ENCODE measurements around the gene TGFBR3L. TPM values are rescaled to one million over a fixed set of nuclear protein-coding genes. Genes with fewer than 3 reads are reported as not detected.
"Not testable (repeated sequence)": the region's sequence is repeated elsewhere in the genome, so short reads cannot be mapped to it uniquely, and the experiment has no call there.

Gene TGFBR3L
- total RNA-seq, 1 experiment from 2014 or later: not detected

DNA sequence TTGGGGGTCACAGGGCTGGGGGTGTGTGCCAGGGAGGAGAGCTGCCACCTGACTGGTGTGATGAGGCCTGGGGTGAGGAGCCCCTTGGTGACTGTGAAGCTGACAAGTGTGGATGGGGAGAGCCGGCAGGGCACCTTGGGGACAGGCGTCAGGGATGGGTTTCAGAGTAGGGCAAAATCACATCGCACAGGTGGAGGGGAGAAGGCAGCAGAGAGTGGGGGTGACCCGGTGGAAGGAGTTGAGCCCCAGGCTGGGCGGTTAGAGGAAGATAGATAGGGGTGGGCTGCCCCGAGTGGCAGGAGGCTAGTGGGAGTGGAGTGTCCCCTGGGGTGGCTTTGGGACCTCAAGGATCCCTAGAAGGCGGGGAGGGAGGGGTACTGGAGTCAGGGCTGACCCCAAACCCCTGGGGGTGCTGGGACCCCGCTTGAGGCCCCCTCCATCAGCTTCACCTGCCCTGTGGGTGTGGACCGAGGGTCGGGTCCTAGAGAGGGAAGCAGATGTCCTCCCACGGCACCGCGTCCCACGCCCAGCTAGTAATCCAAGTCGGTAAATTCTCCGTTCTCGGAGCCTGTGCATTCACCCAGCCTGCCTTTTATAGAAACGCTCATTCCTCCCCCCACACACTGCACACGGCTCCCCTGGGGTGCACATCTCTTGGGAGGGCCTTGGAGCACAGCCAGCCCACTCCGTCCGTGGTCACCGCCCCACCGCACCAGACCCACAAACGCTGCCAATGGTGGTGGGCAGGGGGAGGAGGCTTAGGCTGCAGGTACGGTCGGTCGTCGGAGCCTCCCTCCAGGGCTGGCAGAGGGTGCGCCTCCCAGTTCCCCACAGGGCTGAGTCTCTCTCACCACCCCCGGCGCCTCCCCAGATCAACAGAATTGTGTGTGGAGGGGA is 8.9 kb downstream of the TGFBR3L start:
- DNase-seq (ENCODE audit: low read depth): no peak
- in situ Hi-C loops (cut with HindIII; ENCODE audit: low pct_unique_long_range_greater_than_20kb, low sequenced_read_pairs): no loop called here

DNA sequence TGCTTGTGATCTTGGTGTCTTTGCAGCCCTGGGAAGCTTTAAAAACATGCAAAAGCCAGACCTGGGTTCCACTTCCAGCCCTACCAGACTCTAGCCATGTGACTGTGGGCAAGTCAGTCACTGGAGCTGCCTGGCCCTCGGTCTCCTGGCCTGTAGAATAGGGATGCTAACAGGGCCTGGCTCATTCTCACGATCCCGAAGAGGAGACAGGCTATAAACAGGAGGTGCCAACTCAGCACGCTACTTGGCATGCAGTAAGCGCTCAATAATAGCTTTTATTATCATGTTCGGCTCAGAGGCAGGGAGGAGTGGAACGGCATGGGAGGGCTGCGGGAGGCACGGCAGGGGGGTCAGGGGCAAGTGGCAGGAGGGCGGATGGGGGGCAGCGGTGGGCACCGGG is 9.6 kb downstream of the TGFBR3L start:
- DNase-seq (ENCODE audit: low read depth): no peak
- in situ Hi-C loops (cut with HindIII; ENCODE audit: low pct_unique_long_range_greater_than_20kb, low sequenced_read_pairs): no loop called here

DNA sequence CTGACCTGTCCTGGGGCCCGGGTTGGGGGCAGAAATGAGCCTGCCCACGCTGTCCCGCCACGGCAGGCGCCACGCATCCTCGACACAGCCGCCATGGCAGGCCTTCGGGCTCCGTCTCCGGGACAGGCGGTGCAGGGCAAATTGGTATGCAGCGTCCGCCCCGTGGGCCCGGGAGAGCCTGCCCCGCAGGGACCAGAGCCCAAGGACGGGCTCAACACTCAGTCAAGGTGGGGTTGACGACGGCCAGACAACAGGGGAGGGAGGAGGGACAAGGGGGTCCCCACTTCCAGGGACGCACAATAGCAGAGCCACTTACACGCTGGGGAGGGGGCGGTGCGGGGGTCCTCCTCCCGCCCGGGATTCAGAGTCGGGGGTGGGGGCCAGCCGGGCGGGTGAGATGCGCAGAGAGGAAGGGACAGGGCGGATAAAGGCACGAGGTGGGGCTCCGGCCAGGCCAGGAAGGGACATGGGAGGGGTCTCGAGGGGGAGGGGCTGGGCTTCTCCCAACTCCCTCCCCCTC is 10.1 kb downstream of the TGFBR3L start:
- no peak for DNase-seq (ENCODE audit: low read depth)
- in situ Hi-C loops (cut with HindIII; ENCODE audit: low pct_unique_long_range_greater_than_20kb, low sequenced_read_pairs): no loop called here

DNA sequence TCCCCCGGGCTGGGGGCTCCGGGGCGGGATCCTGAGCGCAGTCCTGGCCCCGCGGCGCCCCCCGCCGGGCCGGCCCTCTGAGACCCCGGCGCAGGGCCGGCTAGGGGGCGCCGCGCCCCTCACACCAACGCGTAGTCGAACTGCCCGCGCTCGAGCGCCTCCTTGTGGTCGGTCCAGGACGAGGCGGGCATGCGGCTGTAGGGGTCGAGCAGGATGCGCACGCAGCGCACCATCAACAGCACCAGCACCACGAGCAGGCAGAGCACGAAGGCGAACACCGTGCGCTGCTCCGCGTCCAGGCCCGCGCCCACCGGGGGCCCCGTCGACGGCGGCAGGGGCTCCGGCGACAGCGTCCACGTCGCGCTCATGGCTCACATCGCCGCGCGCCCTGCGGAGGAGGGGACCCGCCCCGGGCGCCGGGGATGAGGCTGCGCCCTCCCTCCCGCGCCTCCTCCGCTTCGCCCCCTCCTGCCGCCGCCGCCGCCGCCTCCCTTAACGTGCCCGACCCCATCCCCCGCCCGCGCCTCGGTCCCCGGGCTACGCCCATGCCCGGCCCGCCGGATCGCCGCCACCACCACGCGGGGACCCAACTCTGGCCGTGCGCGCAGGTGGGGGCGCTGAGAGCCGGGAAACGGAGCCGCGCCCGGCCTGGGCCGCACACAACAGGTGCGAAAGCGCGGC is 10.7 kb downstream of the TGFBR3L start:
- in situ Hi-C loops (cut with HindIII; ENCODE audit: low pct_unique_long_range_greater_than_20kb, low sequenced_read_pairs): no loop called here
- DNase-seq (ENCODE audit: low read depth): peak; percentile 59

DNA sequence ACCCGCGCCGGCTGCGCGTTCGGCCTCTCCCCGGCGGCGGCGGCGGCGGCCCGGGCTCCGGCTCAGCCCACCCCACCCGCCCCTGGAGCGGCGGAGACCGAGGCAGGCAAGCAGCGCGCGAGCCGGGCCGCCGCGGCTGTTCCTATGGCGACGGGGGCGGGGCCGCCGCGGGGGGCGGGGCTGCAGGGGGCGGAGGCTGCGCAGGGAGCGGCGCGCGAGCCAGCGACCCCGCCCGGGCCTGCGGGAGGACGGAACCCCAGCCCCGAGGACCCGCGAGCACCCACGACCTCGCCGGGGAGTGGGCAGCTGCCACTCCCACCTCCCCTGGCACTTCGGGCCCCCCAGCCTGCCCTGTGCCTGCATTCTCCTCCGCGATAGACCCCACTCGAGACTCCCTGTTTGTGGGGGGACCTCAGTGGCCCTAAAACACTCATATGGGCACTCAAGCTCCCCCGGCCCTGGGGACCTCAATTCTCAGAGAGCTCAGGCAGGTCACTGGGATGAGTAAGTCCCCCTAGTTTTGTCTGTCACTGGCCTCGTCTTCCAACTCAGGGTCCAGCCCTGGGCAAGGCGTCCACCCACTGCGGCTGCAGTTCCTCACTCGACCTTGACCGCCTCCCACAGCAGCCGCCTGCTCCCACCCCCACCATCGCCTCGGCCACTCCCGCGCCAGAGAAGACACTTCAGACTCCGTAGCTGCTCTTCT is 11.5 kb downstream of the TGFBR3L start, which contains the start of gene CTXN1:
Gene CTXN1, minus strand, starts transcription at position 115 of the 706 bp plus-strand sequence. CDS start 597 bp downstream, outside the sequence.
- DNase-seq (ENCODE audit: low read depth): no peak
- in situ Hi-C loops (cut with HindIII; ENCODE audit: low pct_unique_long_range_greater_than_20kb, low sequenced_read_pairs): no loop called here

DNA sequence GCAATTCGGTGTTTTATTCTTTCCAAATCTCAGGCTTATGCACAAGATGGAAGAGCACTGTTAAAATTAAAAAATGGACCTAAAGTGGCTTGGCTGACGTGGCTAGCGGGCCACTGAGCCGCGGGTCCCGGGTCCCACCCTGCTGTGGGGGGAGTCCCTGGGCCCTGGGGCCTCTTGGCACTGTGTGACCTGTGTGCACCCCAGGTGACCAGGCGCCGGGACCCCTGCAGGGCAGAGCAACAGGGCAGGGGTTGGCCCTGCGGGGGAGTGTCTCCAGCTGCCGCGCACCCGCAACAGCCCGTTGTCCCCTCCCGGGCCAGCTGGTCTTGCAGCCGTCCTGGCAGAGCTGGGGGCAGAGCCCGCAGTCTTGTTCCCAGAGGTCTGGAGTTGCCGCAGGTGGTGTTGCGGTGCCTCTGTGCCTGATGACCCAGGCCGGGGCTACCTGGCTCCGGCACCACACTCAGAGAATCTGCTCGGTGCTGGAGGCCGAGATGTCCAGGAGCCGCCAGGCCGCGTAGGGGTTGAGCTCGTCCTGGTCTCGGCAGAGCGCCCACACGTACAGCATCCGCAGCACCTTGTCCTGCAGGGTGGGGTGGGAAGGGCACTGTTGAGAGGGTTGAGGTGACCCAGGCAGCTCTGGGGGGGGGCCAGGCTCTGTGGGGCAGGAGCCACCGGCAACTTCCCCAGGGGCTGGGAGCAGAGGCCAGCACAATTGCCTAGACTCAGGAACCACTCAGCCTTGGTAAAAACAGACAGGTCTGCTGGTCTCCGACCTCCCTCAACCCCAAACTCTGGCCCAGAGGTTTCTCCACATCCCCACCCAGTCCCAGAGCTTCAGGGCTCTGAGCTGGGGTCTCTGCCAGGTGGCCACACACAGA is 12.3 kb downstream of the TGFBR3L start:
- in situ Hi-C loops (cut with HindIII; ENCODE audit: low pct_unique_long_range_greater_than_20kb, low sequenced_read_pairs): no loop called here
- no peak for DNase-seq (ENCODE audit: low read depth)

DNA sequence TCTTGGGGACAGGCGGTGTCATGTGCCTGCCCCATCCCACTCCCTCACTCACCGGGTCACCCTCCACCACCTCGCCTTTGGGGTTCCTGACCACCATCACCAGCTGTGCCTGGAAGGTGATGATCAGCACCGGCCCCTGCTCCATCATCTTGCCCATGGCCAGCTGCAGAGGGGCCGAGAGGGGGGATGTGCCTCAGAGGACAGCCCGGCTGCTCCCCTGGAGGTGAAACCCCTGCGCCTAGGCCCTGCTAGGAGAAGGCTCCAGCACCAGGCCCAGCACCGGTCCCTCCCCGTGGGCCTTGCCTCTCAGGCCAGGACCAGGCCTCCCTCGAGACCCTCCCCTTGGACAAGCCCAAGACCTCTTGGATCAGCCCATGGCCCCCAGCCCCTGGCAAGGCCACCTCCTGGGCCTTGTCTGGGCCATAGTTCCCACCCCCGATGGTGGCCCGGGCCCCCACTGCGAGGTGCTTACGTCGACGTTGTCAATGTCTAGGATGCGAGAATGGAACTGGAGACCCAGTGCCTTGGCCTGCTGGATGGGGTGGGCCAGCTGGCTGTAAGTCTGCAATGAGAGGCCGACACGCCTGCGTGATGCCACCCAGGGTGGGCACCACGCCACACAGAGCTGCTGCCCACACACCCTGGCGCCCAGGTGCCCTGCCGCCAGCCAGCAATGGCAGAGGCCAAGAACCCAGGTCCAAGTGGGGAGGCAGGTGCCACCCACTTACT is 13.1 kb downstream of the TGFBR3L start:
- no peak for DNase-seq (ENCODE audit: low read depth)
- in situ Hi-C loops (cut with HindIII; ENCODE audit: low pct_unique_long_range_greater_than_20kb, low sequenced_read_pairs): no loop called here

DNA sequence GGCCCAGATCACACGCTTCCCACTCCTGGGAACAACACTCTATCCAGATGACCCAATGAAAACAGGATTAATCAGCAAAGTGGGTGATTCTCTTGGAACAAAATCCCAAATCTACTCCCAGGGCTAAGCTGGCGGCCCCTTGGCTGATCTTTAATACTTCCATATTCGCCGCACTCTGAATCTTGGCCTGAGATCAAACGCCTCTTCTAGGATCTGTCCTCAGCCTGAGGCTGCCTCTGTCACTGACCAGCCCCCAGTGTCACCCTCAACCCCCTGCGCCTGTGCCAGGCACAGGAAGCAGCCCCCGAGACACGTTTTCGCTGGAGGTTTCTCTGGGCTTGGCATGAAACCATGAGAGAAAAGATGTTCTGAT is 13.7 kb downstream of the TGFBR3L start:
- in situ Hi-C loops (cut with HindIII; ENCODE audit: low pct_unique_long_range_greater_than_20kb, low sequenced_read_pairs): no loop called here
- DNase-seq (ENCODE audit: low read depth): no peak

DNA sequence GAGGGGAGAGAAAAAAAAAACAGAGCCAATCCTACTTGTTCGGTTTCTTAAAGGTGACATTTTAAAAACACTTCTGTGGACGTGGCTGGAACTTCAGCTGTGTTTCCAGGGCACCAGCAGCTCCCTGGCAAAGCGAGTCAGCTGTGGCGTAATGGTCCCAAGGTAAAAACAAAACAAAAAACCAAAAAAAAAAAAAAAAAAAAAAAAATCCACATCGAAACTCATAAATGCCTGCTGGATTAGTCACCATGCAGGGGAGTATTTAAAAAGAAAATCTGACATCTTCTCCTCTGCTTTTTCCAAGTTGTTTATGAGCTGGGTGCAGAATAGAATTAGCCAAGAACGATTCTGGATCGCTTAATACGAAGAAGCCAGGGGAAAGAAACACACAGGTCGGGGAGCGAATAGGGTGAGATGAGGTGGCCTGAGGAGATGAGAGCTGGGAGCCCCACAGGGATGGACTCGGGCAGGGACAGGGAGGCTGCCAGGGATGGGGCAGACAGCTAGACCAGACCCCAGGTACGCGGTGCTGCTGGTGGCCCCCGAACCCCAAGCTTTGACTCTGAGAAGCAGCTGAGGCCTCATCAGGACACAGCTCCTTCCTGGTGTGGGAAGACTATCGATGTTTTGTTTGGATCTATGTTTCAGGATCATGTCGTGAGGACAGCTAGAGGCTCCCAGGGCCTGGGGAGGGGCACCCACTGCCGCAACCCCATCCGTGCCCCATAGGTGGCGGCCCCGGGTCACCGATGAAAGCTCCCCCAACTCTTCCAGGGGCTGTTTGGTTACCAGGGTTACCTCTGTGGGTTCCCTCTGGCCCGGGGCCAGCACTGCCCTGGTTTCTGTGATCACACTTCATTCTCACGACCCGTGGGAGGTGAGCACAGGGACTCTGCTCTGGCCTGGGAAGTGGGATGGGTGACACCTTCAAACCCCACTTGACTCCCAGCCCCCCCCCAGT is 14.4 kb downstream of the TGFBR3L start:
- in situ Hi-C loops (cut with HindIII; ENCODE audit: low pct_unique_long_range_greater_than_20kb, low sequenced_read_pairs): no loop called here
- peak; percentile 63 for DNase-seq (ENCODE audit: low read depth)

DNA sequence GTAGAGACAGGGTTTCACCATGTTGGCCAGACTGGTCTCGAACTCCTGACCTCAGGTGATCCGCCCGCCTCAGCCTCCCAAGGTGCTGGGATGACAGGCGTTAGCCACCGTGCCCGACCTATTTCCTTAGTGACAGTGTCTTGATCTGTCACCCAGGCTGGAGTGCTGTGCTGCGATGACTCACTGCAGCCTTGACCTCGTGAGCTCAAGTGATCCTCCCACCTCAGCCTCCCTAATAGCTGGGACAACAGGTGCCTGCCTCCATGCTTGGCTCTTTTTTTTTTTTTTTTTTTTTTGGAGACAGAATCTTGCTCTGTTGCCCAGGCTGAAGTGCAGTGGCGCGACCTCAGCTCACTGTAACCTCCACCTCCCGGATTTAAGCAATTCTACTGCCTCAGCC is 15.4 kb downstream of the TGFBR3L start:
- DNase-seq (ENCODE audit: low read depth); in situ Hi-C loops (cut with HindIII; ENCODE audit: low pct_unique_long_range_greater_than_20kb, low sequenced_read_pairs): not testable (repeated sequence)

DNA sequence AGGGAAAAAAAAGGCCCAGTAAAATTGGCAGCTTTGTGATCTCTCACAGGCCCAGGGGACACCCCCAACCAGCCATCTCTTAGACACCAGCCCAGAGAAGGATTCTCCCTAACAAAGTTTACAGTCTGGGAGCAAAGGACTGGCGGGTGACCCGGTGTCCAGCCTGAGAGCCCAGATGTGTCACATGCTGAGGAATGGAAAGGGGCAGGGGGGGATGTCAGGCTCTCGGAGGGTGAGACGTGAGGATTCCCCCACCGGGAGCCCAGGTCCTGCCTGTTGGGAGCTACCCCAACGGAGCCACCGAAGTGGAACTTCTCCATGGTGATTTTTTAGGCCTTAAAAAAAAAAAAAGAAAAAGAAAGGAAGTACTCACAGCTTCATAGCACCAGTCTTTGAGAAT is 16.1 kb downstream of the TGFBR3L start:
- DNase-seq (ENCODE audit: low read depth): no peak
- in situ Hi-C loops (cut with HindIII; ENCODE audit: low pct_unique_long_range_greater_than_20kb, low sequenced_read_pairs): no loop called here

DNA sequence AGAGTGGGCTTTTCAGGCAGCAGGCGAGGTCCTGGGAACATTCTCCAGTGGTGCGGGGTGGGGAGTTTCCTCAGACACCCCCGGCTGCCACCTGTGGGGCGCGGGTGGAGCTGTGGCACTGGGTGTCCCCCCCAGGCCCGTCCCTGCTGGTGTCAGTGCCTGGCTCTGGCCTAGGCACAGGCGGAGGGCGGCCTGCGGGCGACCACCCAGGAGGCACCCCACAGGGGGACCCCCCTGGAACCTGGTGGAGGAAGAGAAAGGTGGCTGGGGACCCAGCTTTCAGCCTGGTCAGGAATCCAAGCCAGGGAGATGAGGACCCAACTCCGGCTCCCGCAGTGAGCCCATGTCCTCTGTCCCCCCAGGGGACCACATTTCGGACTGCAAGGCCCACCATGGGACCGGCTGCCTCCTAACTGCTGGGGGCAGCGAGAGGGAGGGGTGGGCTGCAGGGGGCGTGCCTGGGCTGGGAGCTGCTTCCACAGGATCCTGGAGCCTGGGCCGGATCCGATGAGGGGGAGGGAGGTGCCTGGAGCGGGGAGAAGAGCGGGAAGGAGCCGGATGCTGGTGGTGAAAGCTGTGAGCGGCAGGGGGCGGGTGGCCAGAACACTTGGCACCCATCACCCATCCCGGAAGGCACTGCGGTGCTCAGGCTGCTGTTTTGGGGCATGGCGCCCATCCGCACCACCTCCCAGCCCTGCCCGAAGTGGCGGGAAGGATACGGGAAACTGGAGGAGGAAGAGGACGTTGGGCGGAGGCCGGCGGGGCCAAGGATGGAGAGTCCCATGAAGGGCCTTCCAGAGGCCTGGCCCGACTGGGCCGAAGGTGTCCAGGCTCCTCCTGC is 16.8 kb downstream of the TGFBR3L start:
- DNase-seq (ENCODE audit: low read depth): no peak
- in situ Hi-C loops (cut with HindIII; ENCODE audit: low pct_unique_long_range_greater_than_20kb, low sequenced_read_pairs): no loop called here

DNA sequence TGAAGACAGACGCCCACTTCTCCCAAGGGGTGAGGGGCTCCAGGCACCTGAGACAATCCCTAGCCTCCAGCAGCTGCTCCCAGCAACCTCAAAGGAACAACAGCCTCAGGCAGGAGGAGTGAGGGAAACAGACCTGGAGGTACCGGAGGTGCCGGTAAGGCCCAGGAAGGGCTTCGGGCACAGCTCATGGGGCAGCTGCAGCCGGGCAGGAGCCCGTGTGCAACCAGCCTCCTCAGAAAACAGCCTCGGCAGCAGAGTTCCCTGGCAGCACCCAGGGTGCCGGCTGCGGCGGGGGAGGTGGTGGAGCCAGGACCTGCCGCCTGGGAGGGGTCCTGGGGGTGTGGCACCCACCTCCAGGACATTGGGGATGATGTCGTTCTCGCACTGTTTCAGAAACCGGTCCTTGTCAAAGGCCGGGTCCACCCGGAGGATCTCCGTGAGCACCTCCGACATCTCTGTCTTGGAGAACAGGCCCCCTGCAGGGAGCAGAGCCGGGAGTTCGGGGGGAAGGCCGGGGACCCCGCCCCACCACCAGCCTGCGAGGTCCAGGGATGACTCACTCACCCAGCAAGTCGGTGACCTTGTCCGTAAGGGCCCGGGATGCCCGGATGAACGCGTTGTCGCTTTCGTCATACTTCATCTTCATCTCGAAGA is 17.8 kb downstream of the TGFBR3L start:
- no peak for DNase-seq (ENCODE audit: low read depth)
- in situ Hi-C loops (cut with HindIII; ENCODE audit: low pct_unique_long_range_greater_than_20kb, low sequenced_read_pairs): no loop called here

DNA sequence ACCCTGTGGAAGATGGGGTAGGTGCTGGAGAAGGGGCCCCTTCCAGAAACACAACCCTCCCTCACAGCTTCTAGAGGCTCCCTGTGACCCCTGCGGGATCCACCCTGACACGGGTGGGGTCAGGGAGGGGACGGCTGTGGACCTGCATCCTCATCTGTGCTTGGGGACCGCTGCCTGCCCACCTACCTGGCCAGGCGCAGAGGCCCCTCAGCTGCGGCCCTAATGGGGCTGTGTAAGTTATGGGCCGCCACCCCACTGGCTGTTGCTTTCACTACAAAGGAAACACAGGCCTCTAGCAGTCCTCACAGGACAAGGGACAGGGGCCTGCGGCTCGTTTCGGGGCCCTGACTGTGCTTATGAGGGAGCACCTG is 18.3 kb downstream of the TGFBR3L start:
- DNase-seq (ENCODE audit: low read depth): no peak
- in situ Hi-C loops (cut with HindIII; ENCODE audit: low pct_unique_long_range_greater_than_20kb, low sequenced_read_pairs): no loop called here

DNA sequence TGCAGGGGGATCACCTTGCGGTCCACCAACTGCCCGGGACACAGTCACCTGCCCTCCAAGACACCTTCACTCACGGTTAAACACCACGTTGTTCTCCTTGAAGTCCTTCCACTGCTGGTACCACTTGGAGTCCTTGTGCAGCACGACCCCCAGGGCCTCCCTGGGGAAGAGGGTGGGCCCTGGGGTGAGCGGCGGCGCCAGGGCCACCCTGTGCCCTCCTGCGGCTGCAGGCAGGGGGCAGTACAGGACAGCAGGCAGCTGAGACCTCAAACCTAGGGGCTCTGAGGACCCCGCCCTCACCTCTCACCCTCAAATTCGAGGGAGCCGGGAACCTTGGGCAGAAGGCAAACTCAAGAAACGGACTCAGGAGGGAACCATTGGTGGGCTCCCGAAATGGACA is 18.8 kb downstream of the TGFBR3L start:
- no peak for DNase-seq (ENCODE audit: low read depth)
- in situ Hi-C loops (cut with HindIII; ENCODE audit: low pct_unique_long_range_greater_than_20kb, low sequenced_read_pairs): no loop called here
